HG02973 (cell line): ENCODE data around the gene EIPR1.
"Not testable (repeated sequence)": the region's sequence is repeated elsewhere in the genome, so short reads cannot be mapped to it uniquely, and the experiment has no call there.

Source experiments
- ATAC-seq: cut with Tn5 transposase; IDR thresholded peaks from one replicate; pipeline ENCODE4 v1.9.1; 2021; ENCODE audit warnings: moderate library complexity; ENCODE audit not compliant: unreplicated experiment

Gene EIPR1

GRCh38 chr2:3291113-3291512 lies 86.5 kb downstream of the EIPR1 start:
- ATAC-seq = no peak

DNA sequence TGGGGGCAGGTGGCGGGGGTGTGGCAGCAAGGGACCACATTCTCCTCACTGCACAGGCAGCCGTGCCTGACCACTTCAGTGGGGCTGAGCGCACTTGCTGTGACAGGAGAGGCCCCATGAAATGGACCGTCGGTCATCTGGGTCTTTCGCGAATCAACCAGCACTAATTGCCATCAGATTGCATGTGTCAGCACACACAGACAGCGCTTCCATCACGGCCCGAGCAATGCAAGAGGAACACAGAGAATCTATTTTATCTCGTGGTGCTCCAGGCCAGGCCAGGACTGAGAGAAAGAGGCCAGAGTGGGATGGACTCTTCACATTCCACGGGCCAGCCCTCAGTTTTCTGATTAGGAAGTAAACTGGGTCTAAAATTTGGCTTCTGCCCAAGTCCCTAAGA lies 87.0 kb downstream of the EIPR1 start:
- no peak for ATAC-seq

GRCh38 chr2:3289971-3290370 lies 87.6 kb downstream of the EIPR1 start:
- ATAC-seq = no peak

DNA sequence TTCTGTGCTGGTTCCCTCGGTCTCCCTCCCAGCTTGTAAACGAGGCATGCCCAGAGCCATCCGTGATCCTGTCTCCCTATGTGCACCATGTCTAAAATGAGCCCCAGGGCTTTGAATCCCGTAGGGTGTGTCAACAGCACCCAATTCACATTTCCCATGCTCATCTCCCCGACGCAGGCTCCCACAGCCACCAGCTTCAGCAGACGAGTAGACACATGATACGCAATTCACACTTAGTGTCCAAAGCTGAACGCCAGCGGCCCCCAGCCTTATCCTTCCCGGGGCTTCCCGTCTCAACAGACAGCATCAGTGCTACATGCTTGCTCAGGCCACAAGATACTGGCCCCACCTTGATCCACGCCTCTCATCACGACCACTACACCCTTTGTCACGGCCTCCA lies 88.1 kb downstream of the EIPR1 start:
- ATAC-seq = no peak

GRCh38 chr2:3289171-3289515 lies 88.5 kb downstream of the EIPR1 start:
- ATAC-seq = no peak

DNA sequence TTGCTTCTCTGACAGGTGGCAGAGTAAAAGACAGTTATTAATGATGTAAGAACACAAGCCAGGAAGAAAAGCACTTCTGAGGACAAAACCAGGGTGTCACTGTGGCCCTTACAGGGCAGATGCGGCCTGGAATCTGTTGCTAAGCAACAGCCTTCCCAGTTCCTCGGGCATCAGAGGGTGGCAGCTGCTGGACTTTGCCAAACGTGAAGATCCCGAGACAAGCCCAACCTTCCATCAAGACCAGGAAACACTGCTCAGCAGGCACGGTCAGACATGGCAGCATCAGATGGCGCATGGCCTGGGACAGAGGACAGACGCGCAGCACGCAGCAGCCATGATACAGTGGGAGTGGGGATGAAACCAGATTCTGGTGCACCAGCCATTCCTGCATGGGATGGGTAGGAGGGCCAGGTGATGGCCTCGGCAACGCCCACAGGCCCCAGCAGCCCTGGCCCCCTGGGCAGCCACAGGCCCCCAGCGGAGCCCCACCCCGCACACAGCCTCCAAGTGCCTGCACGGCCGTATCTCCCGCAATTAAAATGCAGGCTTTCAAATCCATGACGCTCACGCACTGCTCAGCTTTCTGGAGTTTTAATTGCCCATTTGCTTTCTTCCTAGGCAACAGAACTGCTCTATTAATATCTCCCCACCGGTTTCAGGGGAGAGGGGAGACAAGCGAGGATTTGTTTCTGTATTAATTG lies 89.0 kb downstream of the EIPR1 start:
- ATAC-seq = no peak

DNA sequence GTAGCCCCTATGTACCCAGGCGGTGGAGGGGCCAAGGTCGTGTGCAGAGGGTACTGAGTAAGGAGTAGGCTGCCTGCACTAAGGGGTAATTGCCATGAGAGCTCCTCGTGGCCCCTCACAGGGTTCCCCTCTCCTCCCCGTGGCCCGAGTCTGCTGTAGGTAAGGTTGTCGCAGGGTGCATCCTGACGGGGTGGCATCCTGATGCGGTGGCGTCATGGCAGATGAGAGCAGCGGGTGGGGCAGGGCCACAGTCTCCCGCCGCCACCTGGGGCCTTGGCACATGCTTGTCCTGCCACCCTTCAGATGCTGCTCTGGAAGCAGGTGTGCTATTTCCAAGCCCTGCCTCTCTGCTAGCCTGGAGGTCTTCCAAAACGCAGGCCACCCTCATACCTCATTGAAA lies 89.7 kb downstream of the EIPR1 start:
- no peak for ATAC-seq

DNA sequence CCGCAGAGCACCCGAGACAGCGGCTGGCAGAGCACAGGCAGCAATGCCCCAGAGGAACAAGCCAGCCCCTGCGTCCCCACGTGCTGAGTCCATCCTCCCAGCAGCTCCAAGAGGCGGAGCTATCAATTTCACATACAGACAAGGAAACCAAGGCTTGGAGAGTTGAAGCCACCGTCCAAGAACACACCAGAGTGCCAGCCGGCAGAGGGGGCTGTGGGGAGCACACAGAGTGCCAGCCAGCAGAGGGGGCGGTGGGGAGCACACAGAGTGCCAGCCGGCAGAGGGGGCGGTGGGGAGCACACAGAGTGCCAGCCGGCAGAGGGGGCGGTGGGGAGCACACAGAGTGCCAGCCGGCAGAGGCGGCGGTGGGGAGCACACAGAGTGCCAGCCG lies 91.0 kb downstream of the EIPR1 start:
- not testable (repeated sequence) for ATAC-seq

DNA sequence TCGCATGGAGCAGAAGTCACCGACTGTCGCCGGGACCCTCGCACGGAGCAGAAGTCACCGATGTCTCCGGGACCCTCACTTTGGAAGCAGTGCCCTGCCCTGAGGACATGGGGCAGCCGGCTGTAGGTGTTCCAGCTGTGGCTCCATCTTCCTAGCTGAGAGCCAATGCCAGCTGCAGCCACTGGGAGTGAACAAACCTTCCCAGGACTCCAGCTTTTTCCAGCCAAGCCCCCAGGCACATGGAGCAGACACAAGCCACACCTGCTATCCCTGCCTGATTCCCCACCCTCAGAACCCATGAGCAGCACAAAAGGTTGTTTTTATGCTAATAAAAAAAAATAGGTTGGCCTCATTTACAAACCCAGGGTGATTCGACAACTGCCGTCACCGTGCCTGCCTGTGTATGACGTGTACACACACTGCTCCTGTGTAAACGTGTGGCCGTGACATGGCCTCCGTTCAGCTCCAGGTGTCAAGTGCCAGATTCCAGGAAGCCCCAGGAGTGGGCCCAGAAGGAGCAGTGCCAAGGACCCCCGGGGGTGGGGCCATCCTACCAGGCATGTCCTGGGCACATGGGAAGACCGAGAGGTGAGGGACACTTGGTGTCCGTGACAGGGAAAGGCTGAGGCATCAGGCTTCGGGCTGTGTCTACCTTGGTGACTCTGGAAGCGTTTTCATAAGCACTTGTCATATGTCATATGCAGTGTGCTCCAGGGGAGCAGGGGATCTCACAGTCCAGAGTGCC lies 91.5 kb downstream of the EIPR1 start:
- ATAC-seq = no peak

GRCh38 chr2:3284657-3285630 lies 92.7 kb downstream of the EIPR1 start:
- no peak for ATAC-seq

DNA sequence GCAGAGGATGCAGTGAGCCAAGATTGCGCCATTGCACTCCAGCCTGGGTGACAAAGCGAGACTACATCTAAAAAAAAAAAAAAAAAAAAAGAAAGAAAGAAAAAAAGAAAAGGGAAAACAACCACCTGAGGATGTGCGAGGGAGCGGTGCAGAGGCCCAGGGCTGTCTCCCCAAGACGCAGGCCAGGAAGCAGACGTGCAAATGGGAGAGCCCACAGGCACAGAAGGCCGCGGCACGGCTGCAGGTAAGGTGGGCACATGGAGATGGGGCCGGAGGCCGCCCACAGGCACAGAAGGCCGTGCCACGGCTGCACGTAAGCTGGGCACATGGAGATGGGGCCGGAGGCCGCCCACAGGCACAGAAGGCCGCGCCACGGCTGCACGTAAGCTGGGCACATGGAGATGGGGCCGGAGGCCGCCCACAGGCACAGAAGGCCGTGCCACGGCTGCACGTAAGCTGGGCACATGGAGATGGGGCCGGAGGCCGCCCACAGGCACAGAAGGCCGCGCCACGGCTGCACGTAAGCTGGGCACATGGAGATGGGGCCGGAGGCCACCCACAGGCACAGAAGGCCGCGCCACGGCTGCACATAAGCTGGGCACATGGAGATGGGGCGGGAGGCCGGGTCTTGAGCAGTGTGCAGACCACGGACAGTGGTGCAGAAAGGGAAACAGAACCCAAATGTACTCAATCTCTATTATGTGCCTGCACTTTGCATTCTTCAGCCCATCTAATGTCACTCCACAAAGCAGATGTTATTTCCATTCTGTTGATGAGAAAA lies 93.6 kb downstream of the EIPR1 start:
- not testable (repeated sequence) for ATAC-seq

GRCh38 chr2:3283206-3283605 lies 94.4 kb downstream of the EIPR1 start:
- no peak for ATAC-seq

- ATAC-seq = no peak
Observed at GRCh38 chr2:3282056-3282998, 95.3 kb downstream of the EIPR1 start.

GRCh38 chr2:3280683-3281520 lies 96.7 kb downstream of the EIPR1 start:
- no peak for ATAC-seq

DNA sequence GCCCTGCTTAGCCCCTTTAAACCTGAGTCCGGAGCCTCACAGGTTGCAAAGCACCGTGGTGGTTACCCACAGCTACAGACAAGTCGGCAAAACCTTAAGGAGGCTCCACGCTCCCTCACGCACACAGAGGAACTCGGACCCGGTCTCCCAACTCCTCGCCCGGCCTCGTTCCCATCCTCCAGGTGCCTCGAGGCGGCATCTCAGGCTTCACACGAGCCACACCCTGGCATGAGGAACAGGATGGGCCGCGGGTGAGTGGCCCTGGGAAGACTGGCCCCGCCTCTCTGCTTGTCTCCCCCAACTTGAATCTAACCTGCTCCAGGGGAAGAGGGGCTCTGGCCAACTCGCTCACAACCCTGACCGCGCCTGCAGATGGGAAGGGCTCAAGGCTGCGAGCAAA lies 97.4 kb downstream of the EIPR1 start:
- ATAC-seq = no peak

GRCh38 chr2:3279236-3279960 lies 98.2 kb downstream of the EIPR1 start:
- no peak for ATAC-seq

- no peak for ATAC-seq
Observed at GRCh38 chr2:3278521-3279218, 98.9 kb downstream of the EIPR1 start.
